Brain microvascular endothelial cell (primary cell): ENCODE measurements around the gene LRRN3.

Experiments used
- DNase-seq: peaks from one replicate; pipeline ENCODE4 v3.0.0-alpha.2; 2020
- H3K27ac ChIP-seq: fragments of 250-450 bp; sonication (Bioruptor Pico); 2 replicates; pipeline ENCODE4 v1.5.1; 2020; ENCODE audit warnings: mild to moderate bottlenecking, moderate library complexity
- H3K27me3 ChIP-seq: fragments of 250-450 bp; sonication (Bioruptor Pico); replicated peaks from 2 replicates; pipeline ENCODE4 v1.5.1; 2020; ENCODE audit warnings: mild to moderate bottlenecking
- H3K36me3 ChIP-seq: fragments of 250-450 bp; sonication (Bioruptor Pico); replicated peaks from 2 replicates; pipeline ENCODE4 v1.5.1; 2020; ENCODE audit warnings: mild to moderate bottlenecking
- H3K4me3 ChIP-seq: 2 replicates; pipeline ENCODE4 v1.5.1; 2011; ENCODE audit warnings: low read depth, mild to moderate bottlenecking, control low read depth, low read length, moderate library complexity
- in situ Hi-C: cut with HindIII; loops from 2 replicates; pipeline ENCODE4 v1.10.0; 2017; ENCODE audit warnings: low sequenced_read_pairs, low pct_ligation_motif_present
- TF ChIP-seq, protein P1 (sequence below): IDR thresholded peaks from 2 replicates; pipeline ENCODE4 v1.5.1; 2011; ENCODE audit warnings: low read depth, mild to moderate bottlenecking, moderate library complexity, low read length, control low read depth, inconsistent platforms; ENCODE audit errors: missing control alignments

LRRN3 gene

DNA sequence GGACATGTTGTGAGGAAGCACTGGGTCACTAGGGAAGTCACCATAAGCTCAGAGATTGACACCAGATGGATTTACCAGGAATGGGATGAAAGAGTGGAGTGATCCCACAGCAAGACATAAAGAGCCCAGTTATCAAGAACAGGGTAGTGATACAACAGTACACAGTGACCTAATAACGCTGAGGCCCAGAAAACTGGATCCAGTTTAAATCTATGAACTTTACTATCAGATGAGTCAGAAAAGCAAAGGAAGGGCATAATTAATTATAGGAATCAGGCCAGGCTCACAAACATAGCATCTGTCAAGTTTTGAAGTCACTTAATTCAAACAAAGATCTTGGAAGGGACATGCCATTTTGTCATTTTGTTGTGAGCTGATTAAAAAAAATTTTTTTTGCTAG lies 73.5 kb downstream of the LRRN3 start:
- Histone ChIP-seq H3K27me3 (no peaks in the 10 kb centered on the region), H3K36me3 (no peaks in the 10 kb centered on the region), H3K4me3 (no peak overlapping the region), H3K27ac (no peak overlapping the region)
- TF ChIP-seq, protein P1, sequence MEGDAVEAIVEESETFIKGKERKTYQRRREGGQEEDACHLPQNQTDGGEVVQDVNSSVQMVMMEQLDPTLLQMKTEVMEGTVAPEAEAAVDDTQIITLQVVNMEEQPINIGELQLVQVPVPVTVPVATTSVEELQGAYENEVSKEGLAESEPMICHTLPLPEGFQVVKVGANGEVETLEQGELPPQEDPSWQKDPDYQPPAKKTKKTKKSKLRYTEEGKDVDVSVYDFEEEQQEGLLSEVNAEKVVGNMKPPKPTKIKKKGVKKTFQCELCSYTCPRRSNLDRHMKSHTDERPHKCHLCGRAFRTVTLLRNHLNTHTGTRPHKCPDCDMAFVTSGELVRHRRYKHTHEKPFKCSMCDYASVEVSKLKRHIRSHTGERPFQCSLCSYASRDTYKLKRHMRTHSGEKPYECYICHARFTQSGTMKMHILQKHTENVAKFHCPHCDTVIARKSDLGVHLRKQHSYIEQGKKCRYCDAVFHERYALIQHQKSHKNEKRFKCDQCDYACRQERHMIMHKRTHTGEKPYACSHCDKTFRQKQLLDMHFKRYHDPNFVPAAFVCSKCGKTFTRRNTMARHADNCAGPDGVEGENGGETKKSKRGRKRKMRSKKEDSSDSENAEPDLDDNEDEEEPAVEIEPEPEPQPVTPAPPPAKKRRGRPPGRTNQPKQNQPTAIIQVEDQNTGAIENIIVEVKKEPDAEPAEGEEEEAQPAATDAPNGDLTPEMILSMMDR: no peak
- DNase-seq: no peak
- in situ Hi-C loops: no loop called here

DNA sequence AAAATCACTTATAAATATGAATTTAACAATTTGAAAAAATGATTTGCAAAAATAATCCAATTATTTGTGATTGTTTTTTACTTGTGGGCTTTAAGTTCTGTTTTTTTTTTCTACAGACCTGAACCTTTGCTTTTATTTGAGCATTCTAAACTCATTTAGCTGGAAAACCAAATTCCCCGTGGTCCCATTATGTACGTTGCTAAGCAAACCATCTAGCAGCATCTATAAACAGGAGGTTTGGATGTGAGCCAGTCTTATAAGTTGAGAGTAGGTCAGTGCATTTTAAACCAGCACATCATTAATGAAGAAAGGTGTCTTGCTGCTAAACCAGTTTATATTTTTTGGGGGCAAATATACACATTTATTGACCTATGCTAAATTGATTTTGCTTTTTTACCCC lies 77.3 kb downstream of the LRRN3 start:
- TF ChIP-seq, protein P1: no peak
- no peaks in the 10 kb centered on the region for H3K27me3 ChIP-seq
- no peaks in the 10 kb centered on the region for H3K36me3 ChIP-seq
- H3K4me3 ChIP-seq: no peak overlapping the region
- peak; percentile 15 for DNase-seq
- in situ Hi-C loops: no loop called here
- H3K27ac ChIP-seq: no peak overlapping the region

GRCh38 chr7:111172564-111173257 lies 81.8 kb downstream of the LRRN3 start:
- no peaks in the 10 kb centered on the region for H3K27me3 ChIP-seq
- H3K36me3 ChIP-seq: no peaks in the 10 kb centered on the region
- in situ Hi-C loops: no loop called here
- no peak overlapping the region for H3K27ac ChIP-seq
- H3K4me3 ChIP-seq: no peak overlapping the region
- TF ChIP-seq, protein P1: no peak
- DNase-seq: no peak

- in situ Hi-C loops: no loop called here
- Histone ChIP-seq H3K27ac (no peak overlapping the region), H3K36me3 (no peaks in the 10 kb centered on the region), H3K27me3 (no peaks in the 10 kb centered on the region), H3K4me3 (no peak overlapping the region)
- no peak for DNase-seq
- TF ChIP-seq, protein P1: no peak
These were observed 82.6 kb downstream of the LRRN3 start for GRCh38 chr7:111173528-111173927.

DNA sequence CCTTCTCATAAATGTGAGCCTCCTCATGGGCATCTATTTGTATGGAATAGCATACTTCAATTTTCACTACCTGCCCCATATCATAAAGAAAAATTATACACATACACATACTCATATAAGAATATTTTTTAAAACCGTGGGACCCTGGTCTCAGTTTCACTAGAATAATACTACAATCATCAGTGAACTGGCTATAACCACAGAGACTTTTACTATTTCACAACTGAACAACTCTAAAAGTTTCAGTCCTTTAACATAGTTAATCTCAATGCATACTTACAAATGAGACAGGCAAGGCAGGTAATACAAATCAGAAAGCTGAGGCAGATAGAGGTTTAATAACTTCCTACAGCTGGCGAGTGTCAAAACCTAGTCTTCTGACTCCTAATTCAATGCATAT lies 83.1 kb downstream of the LRRN3 start:
- H3K36me3 ChIP-seq: no peaks in the 10 kb centered on the region
- in situ Hi-C loops: no loop called here

More for the DNA sequence above, 83.1 kb downstream of the LRRN3 start:
- no peak overlapping the region for H3K27ac ChIP-seq
- DNase-seq: no peak
- TF ChIP-seq, protein P1: no peak
- H3K27me3 ChIP-seq: no peaks in the 10 kb centered on the region
- no peak overlapping the region for H3K4me3 ChIP-seq
